SK-N-SH treated with all-trans-retinoic acid at 6 μM for 48 hours (cell line): Measurements from ENCODE around the gene FBXL16.

Experiments used
- ATAC-seq: fragments of 200-7000 bp; cut with Tn5 transposase; 3 replicates; pipeline ENCODE4 v1.9.1; 2020; ENCODE audit warnings: mild to moderate bottlenecking, moderate library complexity
- BACH2 ChIP-seq: fragments of 250-450 bp; sonication (Bioruptor Pico); IDR thresholded peaks from 2 replicates; pipeline ENCODE4 v1.9.0; 2021; ENCODE audit warnings: mild to moderate bottlenecking, borderline replicate concordance
- CREB5 ChIP-seq: fragments of 250-450 bp; sonication (Bioruptor Pico); IDR thresholded peaks from 2 replicates; pipeline ENCODE4 v1.5.1; 2020; ENCODE audit warnings: low read depth, mild to moderate bottlenecking, moderate library complexity
- CSDC2 ChIP-seq: fragments of 250-450 bp; sonication (Bioruptor Pico); IDR thresholded peaks from 2 replicates; pipeline ENCODE4 v1.5.0; 2020; ENCODE audit warnings: mild to moderate bottlenecking, moderate library complexity
- CSRNP3 ChIP-seq: fragments of 250-450 bp; sonication (Bioruptor Pico); IDR thresholded peaks from 2 replicates; pipeline ENCODE4 v1.5.1; 2021; ENCODE audit warnings: mild to moderate bottlenecking, moderate library complexity
- GLIS3 ChIP-seq: fragments of 250-450 bp; sonication (Bioruptor Pico); IDR thresholded peaks from 2 replicates; pipeline ENCODE4 v1.5.0; 2020; ENCODE audit warnings: mild to moderate bottlenecking, moderate library complexity
- ISL1 ChIP-seq: fragments of 250-450 bp; sonication (Bioruptor Pico); IDR thresholded peaks from 2 replicates; pipeline ENCODE4 v2.1.2; 2022; ENCODE audit warnings: mild to moderate bottlenecking, moderate library complexity
- PPARA ChIP-seq: fragments of 250-450 bp; sonication (Bioruptor Pico); IDR thresholded peaks from 2 replicates; pipeline ENCODE4 v1.5.0; 2020; ENCODE audit warnings: mild to moderate bottlenecking, borderline replicate concordance
- RARB ChIP-seq: fragments of 250-450 bp; sonication (Bioruptor Pico); IDR thresholded peaks from 2 replicates; pipeline ENCODE4 v1.8.0; 2021; ENCODE audit warnings: mild to moderate bottlenecking, moderate library complexity
- SNAI2 ChIP-seq: fragments of 250-450 bp; sonication (Bioruptor Pico); IDR thresholded peaks from 2 replicates; pipeline ENCODE4 v1.5.0; 2020; ENCODE audit warnings: mild to moderate bottlenecking, moderate library complexity
- TCF4 ChIP-seq: fragments of 250-450 bp; sonication (Bioruptor Pico); IDR thresholded peaks from 2 replicates; pipeline ENCODE4 v1.8.0; 2021; ENCODE audit warnings: mild to moderate bottlenecking, moderate library complexity, borderline replicate concordance
- TSHZ2 ChIP-seq: fragments of 250-450 bp; sonication (Bioruptor Pico); IDR thresholded peaks from 2 replicates; pipeline ENCODE4 v1.5.0; 2020; ENCODE audit warnings: mild to moderate bottlenecking, moderate library complexity
- ZC3H10 ChIP-seq: fragments of 250-450 bp; sonication (Bioruptor Pico); IDR thresholded peaks from 2 replicates; pipeline ENCODE4 v1.5.1; 2021; ENCODE audit warnings: mild to moderate bottlenecking, moderate library complexity
- ZFP3 ChIP-seq: fragments of 250-450 bp; sonication (Bioruptor Pico); IDR thresholded peaks from 2 replicates; pipeline ENCODE4 v1.5.0; 2020; ENCODE audit warnings: mild to moderate bottlenecking, moderate library complexity
- ZFP30 ChIP-seq: fragments of 450-650 bp; formaldehyde crosslinking; IDR thresholded peaks from 2 replicates; pipeline ENCODE4 v1.5.0; 2022; ENCODE audit warnings: mild to moderate bottlenecking, moderate library complexity
- ZNF565 ChIP-seq: fragments of 450-650 bp; formaldehyde crosslinking; conservative IDR thresholded peaks from 2 replicates; pipeline ENCODE4 v1.5.0; 2020; ENCODE audit warnings: low read depth, mild to moderate bottlenecking, moderate library complexity
- ZNF70 ChIP-seq: fragments of 450-650 bp; formaldehyde crosslinking; IDR thresholded peaks from 2 replicates; pipeline ENCODE4 v1.5.0; 2020; ENCODE audit warnings: mild to moderate bottlenecking, moderate library complexity
- ZNF8 ChIP-seq: fragments of 450-650 bp; formaldehyde crosslinking; IDR thresholded peaks from 2 replicates; pipeline ENCODE4 v1.5.0; 2020; ENCODE audit warnings: mild to moderate bottlenecking, moderate library complexity

Gene FBXL16

GRCh38 chr16:678858-679813 lies 26.5 kb downstream of the FBXL16 start (continued):
- TF ChIP-seq TSHZ2 (CRISPR knock-in tag) (no peak), CREB5 (CRISPR knock-in tag) (no peak), CSDC2 (CRISPR knock-in tag) (no peak), ISL1 (no peak), ZC3H10 (CRISPR knock-in tag) (no peak), TCF4 (CRISPR knock-in tag) (no peak), ZNF70 (CRISPR knock-in tag) (no peak)
- TF ChIP-seq, all 23 proteins: peak for 0

GRCh38 chr16:678209-678857 lies 27.3 kb downstream of the FBXL16 start:
- TF ChIP-seq ZFP30 (CRISPR knock-in tag) (no peak), BACH2 (CRISPR knock-in tag) (no peak), ZNF565 (CRISPR knock-in tag) (no peak), ZNF70 (CRISPR knock-in tag) (no peak), TCF4 (CRISPR knock-in tag) (no peak), TSHZ2 (CRISPR knock-in tag) (no peak), ZFP3 (CRISPR knock-in tag) (no peak), CSDC2 (CRISPR knock-in tag) (no peak), ZNF8 (CRISPR knock-in tag) (no peak), GLIS3 (CRISPR knock-in tag) (no peak)
- no peak for ATAC-seq

GRCh38 chr16:677316-678190 lies 28.0 kb downstream of the FBXL16 start:
- TF ChIP-seq CSDC2 (CRISPR knock-in tag) (no peak), BACH2 (CRISPR knock-in tag) (no peak), SNAI2 (CRISPR knock-in tag) (no peak), PPARA (CRISPR knock-in tag) (no peak), ISL1 (no peak), TCF4 (CRISPR knock-in tag) (no peak), ZNF8 (CRISPR knock-in tag) (no peak), CREB5 (CRISPR knock-in tag) (no peak), CSRNP3 (CRISPR knock-in tag) (no peak), RARB (no peak), GLIS3 (CRISPR knock-in tag) (no peak)
- no peak for ATAC-seq
